ENCODE results near the gene FCGR3A.
"Not testable (repeated sequence)": the region's sequence is repeated elsewhere in the genome, so short reads cannot be mapped to it uniquely, and the experiment has no call there.

GRCh38 chr1:161582882-161583281 is 33.3 kb upstream of the FCGR3A start:
- not testable (repeated sequence) for TF ChIP-seq CTCF (IDR thresholded peaks at IDR 0.05; ENCODE audit: insufficient read depth, low read length); SPI1 (IDR thresholded peaks at IDR 0.05; ENCODE audit: borderline replicate concordance, low read depth); POLR2AphosphoS5 (IDR thresholded peaks at IDR 0.05; ENCODE audit: low read depth)

Measured in HL-60 (cell line).